ENCODE results near the gene OVCH1. TPM values are rescaled to one million over a fixed set of nuclear protein-coding genes. Genes with fewer than 3 reads are reported as not detected.
"Not testable (repeated sequence)": the region's sequence is repeated elsewhere in the genome, so short reads cannot be mapped to it uniquely, and the experiment has no call there.

OVCH1 gene
- polyA plus RNA-seq, 1 donor from 2014 or later = not detected

DNA sequence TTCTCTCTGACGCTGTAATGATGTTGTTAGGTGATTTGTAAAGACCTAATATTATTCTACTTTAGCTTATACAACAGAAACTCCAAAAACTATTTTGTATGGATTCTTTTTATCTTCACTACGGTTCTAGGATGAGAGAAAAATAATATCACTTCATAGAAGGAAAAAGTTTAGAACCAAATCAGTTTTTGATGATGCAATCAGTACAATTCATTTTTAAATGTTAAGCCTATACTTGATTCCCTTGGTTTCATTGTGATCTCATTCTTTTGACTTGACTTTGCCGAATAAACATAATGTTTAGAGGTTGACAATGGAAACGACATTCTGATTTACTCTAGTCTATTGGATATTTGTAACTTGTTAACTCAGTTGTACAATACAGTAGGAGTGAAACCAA lies 91.9 kb downstream of the OVCH1 start:
- Mint-ChIP-seq H3K36me3 (no peaks in the 10 kb centered on the region), H3K4me1 (no peaks in the 10 kb centered on the region), H3K27me3 (peaks cover 3% of the 10 kb centered on the region), H3K27ac (no peak overlapping the region), H3K4me3 (no peak overlapping the region), H3K9me3 (no peaks in the 10 kb centered on the region)

DNA sequence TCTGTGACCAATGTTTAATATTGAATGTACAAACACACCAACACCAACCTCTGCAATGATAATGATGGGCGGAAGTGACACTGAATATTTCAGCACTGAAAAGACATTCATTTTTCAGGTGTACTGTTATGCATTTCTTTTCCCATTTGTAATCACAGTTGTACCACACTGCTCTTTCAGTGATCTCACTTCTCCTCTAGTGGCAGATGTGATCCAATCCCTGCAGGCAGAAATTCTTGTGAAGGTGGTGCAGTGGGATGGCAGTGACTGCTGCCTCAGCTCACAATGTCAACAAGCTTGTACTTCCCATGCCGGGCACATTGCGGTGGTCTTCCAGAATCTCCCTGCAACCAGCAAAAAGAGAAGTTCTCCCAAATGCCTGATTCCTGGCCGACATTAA lies 93.5 kb downstream of the OVCH1 start:
- no peaks in the 10 kb centered on the region for H3K36me3 Mint-ChIP-seq
- no peak overlapping the region for H3K4me3 Mint-ChIP-seq
- H3K4me1 Mint-ChIP-seq = no peaks in the 10 kb centered on the region
- no peaks in the 10 kb centered on the region for H3K9me3 Mint-ChIP-seq
- no peak overlapping the region for H3K27ac Mint-ChIP-seq
- peaks cover 2% of the 10 kb centered on the region for H3K27me3 Mint-ChIP-seq

DNA sequence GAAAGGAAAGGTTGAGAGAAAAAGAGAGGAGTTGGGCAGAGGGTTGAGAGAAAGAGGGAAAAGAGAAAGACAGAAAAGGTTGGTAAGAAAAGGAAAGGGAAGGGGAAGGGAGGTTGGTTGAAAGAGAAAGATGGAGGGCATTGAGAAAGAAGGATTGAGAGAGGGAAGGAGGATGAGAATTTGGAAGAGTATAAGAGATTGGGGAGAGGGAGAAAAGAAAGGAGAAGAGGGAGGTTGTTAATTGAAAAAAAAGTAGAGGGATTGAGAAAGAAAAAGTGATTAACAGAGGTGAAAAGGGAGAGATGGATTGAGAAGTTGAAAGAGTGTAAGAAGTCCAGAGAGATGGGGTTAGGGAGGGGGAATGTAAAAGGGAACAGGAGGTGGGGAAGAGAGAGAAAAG lies 95.0 kb downstream of the OVCH1 start:
- no peaks in the 10 kb centered on the region for H3K4me1 Mint-ChIP-seq
- H3K4me3 Mint-ChIP-seq = no peak overlapping the region
- peaks cover 2% of the 10 kb centered on the region for H3K27me3 Mint-ChIP-seq
- no peaks in the 10 kb centered on the region for H3K9me3 Mint-ChIP-seq
- no peak overlapping the region for H3K27ac Mint-ChIP-seq
- H3K36me3 Mint-ChIP-seq = no peaks in the 10 kb centered on the region

DNA sequence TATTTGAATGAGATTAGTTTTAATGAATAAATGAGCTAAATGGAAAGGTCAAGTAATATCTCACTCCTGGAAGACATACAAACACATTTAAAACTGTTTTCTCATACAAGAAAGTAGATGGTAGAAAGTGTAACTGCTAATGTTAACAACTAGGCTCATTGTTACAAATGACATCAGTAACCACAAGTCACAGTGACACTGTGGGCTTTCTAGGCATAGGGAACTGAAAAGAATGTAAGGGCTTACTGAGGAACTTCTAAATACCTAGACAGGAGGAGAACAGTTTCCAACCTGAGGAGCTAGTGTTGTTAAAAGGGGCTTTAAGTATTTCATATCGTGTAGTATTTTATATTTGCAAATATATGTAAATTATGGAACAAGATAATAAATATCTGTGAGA lies 99.0 kb downstream of the OVCH1 start:
- Mint-ChIP-seq H3K9me3 (no peaks in the 10 kb centered on the region), H3K36me3 (no peaks in the 10 kb centered on the region), H3K27ac (no peak overlapping the region), H3K4me1 (no peaks in the 10 kb centered on the region), H3K27me3 (peaks cover 2% of the 10 kb centered on the region), H3K4me3 (no peak overlapping the region)

DNA sequence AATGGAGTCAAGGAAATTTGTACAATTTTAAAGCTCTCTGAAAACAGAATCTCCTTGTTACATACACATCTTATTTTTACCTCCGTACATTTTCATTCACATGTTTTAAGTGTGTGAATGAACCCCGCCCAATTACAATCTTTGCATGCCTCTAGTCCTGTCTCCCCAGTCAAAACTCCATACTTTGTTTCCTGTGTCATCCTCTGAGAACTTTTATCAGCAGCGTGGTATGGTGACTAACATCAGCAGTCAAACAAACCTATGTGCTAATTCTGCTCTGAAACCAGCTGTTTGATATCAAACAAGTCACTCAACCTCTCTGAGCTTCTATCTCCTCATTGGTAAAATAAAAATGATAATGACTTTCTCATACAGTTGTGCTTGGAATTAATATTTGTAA lies 100.7 kb downstream of the OVCH1 start:
- Mint-ChIP-seq H3K27me3 (peaks cover 3% of the 10 kb centered on the region), H3K27ac (no peak overlapping the region), H3K4me1 (no peaks in the 10 kb centered on the region), H3K4me3 (peak overlapping the region in 1 of 4 donors; percentile 25), H3K9me3 (no peaks in the 10 kb centered on the region), H3K36me3 (no peaks in the 10 kb centered on the region)

DNA sequence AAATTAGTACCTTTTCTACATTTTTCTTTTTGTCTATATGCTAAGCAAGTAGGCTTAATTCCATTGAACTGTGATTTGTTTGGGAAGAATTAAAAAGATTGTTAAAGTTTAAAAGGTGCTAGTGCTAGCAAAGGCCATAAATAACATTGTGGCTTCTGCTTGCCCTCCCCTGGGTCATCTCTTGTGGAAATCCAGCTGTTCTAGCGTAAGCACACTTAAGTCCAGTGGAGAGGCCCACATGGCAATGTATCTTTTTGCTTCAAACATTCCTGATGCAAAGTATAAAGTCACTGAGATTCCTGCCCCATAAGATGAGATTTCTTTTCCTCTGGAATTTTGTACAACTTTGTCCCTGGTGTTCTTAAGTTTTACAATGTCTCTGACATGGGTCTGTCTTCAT lies 102.1 kb downstream of the OVCH1 start:
- no peaks in the 10 kb centered on the region for H3K4me1 Mint-ChIP-seq
- no peaks in the 10 kb centered on the region for H3K9me3 Mint-ChIP-seq
- peaks cover 2% of the 10 kb centered on the region for H3K27me3 Mint-ChIP-seq
- no peak overlapping the region for H3K27ac Mint-ChIP-seq
- no peak overlapping the region for H3K4me3 Mint-ChIP-seq
- H3K36me3 Mint-ChIP-seq = no peaks in the 10 kb centered on the region

DNA sequence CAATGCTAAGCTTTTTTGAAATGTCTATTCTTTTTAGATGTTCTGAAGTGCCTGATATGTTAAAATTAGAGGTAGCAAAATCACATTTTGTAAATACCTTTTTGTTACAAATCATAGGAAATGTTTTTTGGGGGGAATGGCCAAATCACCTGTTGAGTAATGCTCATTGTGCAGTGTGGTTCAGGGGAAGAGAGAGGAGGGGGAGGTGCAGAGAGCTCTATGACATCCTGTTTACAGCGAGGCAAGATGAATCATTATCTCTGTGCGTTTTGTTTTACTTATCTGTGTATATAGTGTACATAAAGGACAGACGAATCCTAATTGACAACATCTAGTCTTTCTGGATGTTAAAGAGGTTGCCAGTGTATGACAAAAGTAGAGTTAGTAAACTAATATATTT lies 107.1 kb downstream of the OVCH1 start:
- peak overlapping the region in 1 of 4 donors; percentile 56 for H3K4me3 Mint-ChIP-seq
- not testable (repeated sequence) for H3K9me3 Mint-ChIP-seq, H3K36me3 Mint-ChIP-seq, H3K27ac Mint-ChIP-seq, H3K27me3 Mint-ChIP-seq, H3K4me1 Mint-ChIP-seq

DNA sequence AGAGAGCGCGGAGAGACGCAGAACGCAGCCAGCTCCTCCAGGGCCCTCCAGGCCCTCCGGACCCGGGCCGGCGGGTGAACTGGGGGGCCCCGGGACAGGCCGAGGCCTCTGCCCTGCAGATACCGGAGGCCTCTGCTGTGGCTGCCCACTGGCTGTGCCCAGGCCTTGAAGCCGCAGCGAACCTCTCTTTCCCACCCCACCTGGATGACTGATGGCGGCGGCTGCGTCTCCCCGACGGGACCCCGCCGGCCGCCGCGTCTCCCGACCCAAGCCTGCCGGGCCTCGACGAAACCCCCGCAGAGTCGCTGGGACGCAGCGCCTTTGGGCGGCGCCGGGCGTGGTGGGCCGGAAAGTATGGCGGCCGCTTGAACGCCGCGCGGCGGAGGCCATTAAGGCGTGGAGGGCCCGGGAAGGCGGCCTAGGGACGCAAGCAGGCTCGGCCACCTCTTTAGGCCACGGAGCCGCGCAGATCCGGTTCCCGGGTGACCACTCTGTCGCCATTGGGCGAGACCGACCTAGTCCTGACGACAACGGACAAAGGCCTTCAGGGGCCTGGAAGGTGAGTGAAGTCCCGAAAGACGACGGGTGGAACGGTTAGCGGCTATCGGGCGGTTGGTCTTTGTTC lies 108.1 kb downstream of the OVCH1 start:
- H3K4me1 Mint-ChIP-seq = no peaks in the 10 kb centered on the region
- no peaks in the 10 kb centered on the region for H3K36me3 Mint-ChIP-seq
- H3K4me3 Mint-ChIP-seq = no peak overlapping the region

DNA sequence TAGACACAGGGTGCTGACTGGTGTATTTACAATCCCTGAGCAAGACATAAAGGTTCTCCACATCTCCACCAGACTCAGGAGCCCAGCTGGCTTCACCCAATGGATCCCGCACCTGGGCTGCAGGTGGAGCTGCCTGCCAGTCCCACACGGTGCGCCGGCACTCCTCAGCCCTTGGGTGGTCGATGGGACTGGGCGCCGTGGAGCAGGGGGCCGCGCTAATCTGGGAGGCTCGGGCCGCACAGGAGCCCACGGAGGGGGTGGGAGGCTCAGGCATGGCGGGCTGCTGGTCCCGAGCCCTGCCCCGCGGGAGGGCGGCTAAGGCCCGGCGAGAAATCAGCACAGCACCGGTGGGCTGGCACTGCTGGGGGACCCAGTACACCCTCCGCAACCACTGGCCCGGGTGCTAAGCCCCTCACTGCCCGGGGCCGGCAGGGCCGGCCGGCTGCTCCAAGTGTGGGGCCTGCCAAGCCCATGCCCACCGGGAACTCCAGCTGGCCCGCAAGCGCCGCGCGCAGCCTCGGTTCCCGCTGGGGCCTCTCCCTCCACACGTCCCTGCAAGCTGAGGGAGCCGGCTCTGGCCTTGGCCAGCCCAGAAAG lies 111.3 kb downstream of the OVCH1 start:
- H3K9me3 Mint-ChIP-seq, H3K4me3 Mint-ChIP-seq, H3K27ac Mint-ChIP-seq, H3K27me3 Mint-ChIP-seq, H3K4me1 Mint-ChIP-seq, H3K36me3 Mint-ChIP-seq: not testable (repeated sequence)

More for the DNA sequence above, 108.1 kb downstream of the OVCH1 start:
- peaks cover 0 to 2% (median 0%) of the 10 kb centered on the region in 3 donors for H3K9me3 Mint-ChIP-seq
- peak overlapping the region in 1 of 3 donors; percentile 81 for H3K27ac Mint-ChIP-seq
- peaks cover 5% of the 10 kb centered on the region for H3K27me3 Mint-ChIP-seq

DNA sequence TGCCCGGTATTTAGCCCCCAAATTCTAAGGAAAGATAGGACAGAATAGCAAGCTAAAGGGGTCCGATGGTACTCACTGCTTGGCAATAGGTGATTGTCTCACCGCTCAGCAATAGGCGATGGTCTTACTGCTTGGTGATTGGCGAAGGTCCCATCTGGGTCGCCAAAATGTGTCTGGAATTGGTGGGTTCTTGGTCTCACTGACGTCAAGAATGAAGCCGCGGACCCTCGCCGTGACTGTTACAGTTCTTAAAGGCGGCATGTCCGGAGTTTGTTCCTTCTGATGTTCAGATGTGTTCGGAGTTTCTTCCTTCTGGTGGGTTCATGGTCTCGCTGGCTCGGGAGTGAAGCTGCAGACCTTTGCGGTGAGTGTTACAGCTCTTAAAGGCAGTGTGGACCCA lies 112.3 kb downstream of the OVCH1 start:
- Mint-ChIP-seq H3K4me3 (peak overlapping the region in 1 of 4 donors; percentile 59), H3K4me1 (peaks cover 3 to 10% (median 7%) of the 10 kb centered on the region in 3 donors)
- not testable (repeated sequence) for H3K27ac Mint-ChIP-seq, H3K27me3 Mint-ChIP-seq, H3K36me3 Mint-ChIP-seq, H3K9me3 Mint-ChIP-seq

DNA sequence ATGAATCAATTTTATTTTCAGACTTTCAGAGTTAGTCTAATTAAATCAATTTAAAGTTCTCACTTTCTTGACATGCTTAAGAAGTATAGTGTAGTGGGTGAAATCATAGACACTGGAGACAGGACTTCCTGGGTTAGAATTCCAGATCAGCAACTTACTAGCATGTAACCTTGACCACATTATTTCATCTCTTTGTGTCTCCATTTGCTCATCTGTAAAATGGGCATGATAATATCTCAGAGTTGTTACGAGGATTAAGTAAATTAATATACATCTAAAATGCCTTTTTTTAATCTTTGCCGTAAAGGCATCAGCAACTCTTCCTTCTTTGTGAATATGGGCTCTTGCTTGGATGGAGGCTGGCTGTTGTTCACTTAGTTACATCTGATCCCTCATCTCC lies 115.2 kb downstream of the OVCH1 start:
- H3K36me3 Mint-ChIP-seq = no peaks in the 10 kb centered on the region
- H3K27ac Mint-ChIP-seq = peak overlapping the region in 2 of 3 donors; percentile 40 to 96
- peaks cover 18 to 23% (median 23%) of the 10 kb centered on the region in 3 donors for H3K4me1 Mint-ChIP-seq

DNA sequence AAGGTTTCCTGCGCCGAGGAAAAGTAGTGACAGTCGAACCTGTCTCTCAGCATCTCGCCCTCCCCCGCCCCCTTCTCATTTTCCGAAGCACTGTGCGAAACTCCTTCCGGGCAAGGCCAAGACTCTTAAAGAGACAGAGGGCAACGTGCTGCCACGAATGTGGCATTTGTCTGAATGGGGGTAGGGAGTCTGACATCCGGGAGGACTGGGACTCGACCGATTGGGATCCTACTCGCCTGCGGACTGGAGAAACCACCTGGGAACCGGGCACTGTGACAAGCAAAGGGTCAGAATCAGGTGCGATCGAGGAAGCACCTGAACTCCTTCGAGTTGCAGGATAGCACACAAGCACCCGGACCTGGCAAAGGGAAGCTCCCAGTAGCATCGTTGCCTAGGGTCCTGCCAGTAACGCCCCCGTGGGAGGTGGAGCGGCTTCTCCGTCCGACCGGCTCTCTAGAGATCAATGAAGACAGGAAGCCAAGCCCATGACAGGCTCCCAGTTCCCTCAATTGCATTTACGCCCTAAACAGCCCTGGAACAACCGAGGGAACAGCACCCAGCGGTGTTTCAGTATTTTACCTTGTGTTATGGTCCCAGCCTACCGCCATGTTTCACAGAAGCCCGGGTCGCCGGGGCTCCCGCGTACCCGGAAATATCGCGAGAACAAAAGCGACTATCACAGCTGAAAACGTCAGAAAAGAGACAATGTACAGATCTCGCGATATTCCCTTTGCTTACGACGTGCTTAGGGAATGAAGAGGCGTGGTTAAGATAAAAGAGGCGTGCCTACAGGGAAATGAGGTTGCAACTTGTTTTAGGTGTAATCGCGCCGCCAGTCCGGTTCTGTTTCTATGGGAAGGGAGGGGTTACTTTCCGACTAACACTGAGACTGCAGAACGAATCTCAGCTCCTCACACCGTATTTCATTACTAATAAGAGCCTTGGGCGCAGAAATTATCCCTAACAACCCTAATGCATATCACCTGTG lies 116.7 kb downstream of the OVCH1 start, which contains the start of gene ERGIC2:
Gene ERGIC2 (minus strand): TSS at position 637 of the 988 bp plus-strand sequence. CDS start 9,539 bp downstream, outside the sequence.
- Mint-ChIP-seq H3K36me3 (no peaks in the 10 kb centered on the region), H3K4me3 (peak within 1 kb of the TSS; percentile 88 to 98 (median 96)), H3K27ac (peak within 1 kb of the TSS; percentile 52 to 99 (median 96)), H3K9me3 (peaks cover 0 to 2% (median 0%) of the 10 kb centered on the region in 3 donors), H3K27me3 (peaks cover 2% of the 10 kb centered on the region), H3K4me1 (peaks cover 23 to 34% (median 25%) of the 10 kb centered on the region in 3 donors)

More for the DNA sequence above, 115.2 kb downstream of the OVCH1 start:
- H3K4me3 Mint-ChIP-seq = peak overlapping the region; percentile 63 to 98 (median 92)
- peaks cover 2% of the 10 kb centered on the region for H3K27me3 Mint-ChIP-seq
- H3K9me3 Mint-ChIP-seq = peaks cover 0 to 4% (median 0%) of the 10 kb centered on the region in 3 donors
